ENCODE results near the gene PKMYT1. TPM values are rescaled to one million over a fixed set of nuclear protein-coding genes. Genes with fewer than 3 reads are reported as not detected.

Gene PKMYT1
- total RNA-seq, 2 experiments from 2014 or later: 123 to 134 TPM

- no peak for DNase-seq
- no peak overlapping the region for H3K4me3 Mint-ChIP-seq
- H3K9me3 Mint-ChIP-seq: no peaks in the 10 kb centered on the region
- POLR2A ChIA-PET: no interaction called here
- H3K27me3 Mint-ChIP-seq: no peaks in the 10 kb centered on the region
- H3K36me3 Mint-ChIP-seq: peaks cover 5% of the 10 kb centered on the region
- CTCF ChIA-PET: interaction anchor here (0.6 to 2.3 kb wide), 16 partner anchors 9 to 153 kb away, joined by 3 to 21 read pairs (median 8); partner anchors contain the start of genes FLYWCH1 and PRSS21
- H3K27ac Mint-ChIP-seq: no peak overlapping the region
- intact Hi-C loops (cut with micrococcal nuclease): loop anchor here (2.0 kb wide), 2 partner anchors 57 to 87 kb away; no protein-coding TSS in a partner anchor
- peaks cover 12% of the 10 kb centered on the region for H3K4me1 Mint-ChIP-seq (ENCODE audit: low read depth)
These were observed 54.1 kb downstream of the PKMYT1 start for GRCh38 chr16:2925951-2926649.

GRCh38 chr16:2924901-2925755, 55.1 kb downstream of the PKMYT1 start:
- Mint-ChIP-seq H3K4me1 (ENCODE audit: low read depth) (peaks cover 12% of the 10 kb centered on the region), H3K27ac (no peak overlapping the region), H3K36me3 (peaks cover 5% of the 10 kb centered on the region), H3K4me3 (no peak overlapping the region), H3K9me3 (no peaks in the 10 kb centered on the region), H3K27me3 (no peaks in the 10 kb centered on the region)
- intact Hi-C loops (cut with micrococcal nuclease): no loop called here
- CTCF ChIA-PET: interaction anchor here (2.3 kb wide), 1 partner anchor 12 kb away, joined by 9 read pairs; no protein-coding TSS in a partner anchor
- no peak for DNase-seq
- POLR2A ChIA-PET: interaction anchor here (1.2 kb wide), 1 partner anchor 11 kb away, joined by 3 read pairs; no protein-coding TSS in a partner anchor

- ChIA-PET CTCF (interaction anchor here (0.8 to 0.9 kb wide), 2 partner anchors 20 to 55 kb away, joined by 3 read pairs; no protein-coding TSS in a partner anchor), POLR2A (interaction anchor here (0.6 kb wide), 1 partner anchor 33 kb away, joined by 3 read pairs; no protein-coding TSS in a partner anchor)
- Mint-ChIP-seq H3K4me1 (ENCODE audit: low read depth) (peaks cover 14% of the 10 kb centered on the region), H3K4me3 (no peak overlapping the region), H3K27ac (no peak overlapping the region), H3K27me3 (no peaks in the 10 kb centered on the region), H3K9me3 (no peaks in the 10 kb centered on the region), H3K36me3 (peaks cover 11% of the 10 kb centered on the region)
- intact Hi-C loops (cut with micrococcal nuclease): no loop called here
- DNase-seq: no peak
These were observed 56.8 kb downstream of the PKMYT1 start for GRCh38 chr16:2923481-2923880.

Other genes with a start within 250 kb of the PKMYT1 start
- 100 to 1,000 TPM; 483 to 526 TPM for gene SRRM2, start 227.8 kb downstream of the PKMYT1 start, total RNA-seq
- 100 to 1,000 TPM; 165 to 175 TPM for gene ELOB, start 203.2 kb downstream of the PKMYT1 start, total RNA-seq
- not detected for gene PRSS33, start 192.9 kb downstream of the PKMYT1 start, total RNA-seq
- not detected for gene PRSS41, start 182.0 kb downstream of the PKMYT1 start, total RNA-seq
- 1 to 10 TPM; 4.7 to 6.2 TPM for gene PRSS21, start 163.2 kb downstream of the PKMYT1 start, total RNA-seq
- gene ZG16B, start 150.1 kb downstream of the PKMYT1 start, total RNA-seq: 1 to 10 TPM; 2.6 to 3.0 TPM
- gene PRSS22, start 122.3 kb downstream of the PKMYT1 start, total RNA-seq: under 1 TPM; 0.24 to 0.38 TPM
- 10 to 100 TPM; 19.1 to 19.4 TPM for gene FLYWCH2, start 97.2 kb downstream of the PKMYT1 start, total RNA-seq
- 10 to 100 TPM; 49.2 to 52.2 TPM for gene FLYWCH1, start 68.5 kb downstream of the PKMYT1 start, total RNA-seq
- gene KREMEN2, start 16.2 kb downstream of the PKMYT1 start, total RNA-seq: not detected
- gene PAQR4, start 11.1 kb downstream of the PKMYT1 start, total RNA-seq: 10 to 100 TPM; 37.0 to 37.9 TPM
- not detected for gene CLDN9, start 32.5 kb upstream of the PKMYT1 start, total RNA-seq
- gene CLDN6, start 37.7 kb upstream of the PKMYT1 start, total RNA-seq: not detected
- 1 to 10 TPM; 6.5 to 8.6 TPM for gene TNFRSF12A, start 39.9 kb upstream of the PKMYT1 start, total RNA-seq
- gene HCFC1R1, start 43.5 kb upstream of the PKMYT1 start, total RNA-seq: 10 to 100 TPM; 31.8 to 32.8 TPM
- 10 to 100 TPM; 41.2 to 42.7 TPM for gene THOC6, start 43.6 kb upstream of the PKMYT1 start, total RNA-seq
- under 1 TPM; 0.40 to 0.46 TPM for gene BICDL2, start 56.5 kb upstream of the PKMYT1 start, total RNA-seq
- 1 to 10 TPM; 2.2 TPM for gene MMP25, start 66.1 kb upstream of the PKMYT1 start, total RNA-seq
- gene IL32, start 85.2 kb upstream of the PKMYT1 start, total RNA-seq: 1,000 to 10,000 TPM; 2,504 to 2,532 TPM
- gene ZSCAN10, start 118.8 kb upstream of the PKMYT1 start, total RNA-seq: under 1 TPM in 1 of 2 experiments, not detected in 1; 0.19 TPM
- gene ZNF205, start 132.1 kb upstream of the PKMYT1 start, total RNA-seq: under 1 TPM in 1 of 2 experiments, not detected in 1; 0.21 TPM
- gene ZNF213, start 154.6 kb upstream of the PKMYT1 start, total RNA-seq: 1 to 10 TPM; 9.0 TPM
- gene OR1F1, start 207.8 kb upstream of the PKMYT1 start, total RNA-seq: not detected

All from activated CD4-positive, alpha-beta memory T cell treated with anti-CD3 and anti-CD28 coated beads for 36 hours (primary cell).